Activated T-helper 1 cell treated with Interleukin-2 at 50 U/mL for 16 hours (primary cell): ENCODE results near the gene LMTK2.

Source experiments
- DNase-seq: peaks from one replicate; pipeline ENCODE4 v3.0.0-alpha.2; 2020; ENCODE audit warnings: low read depth

The LMTK2 gene

GRCh38 chr7:98234429-98235147 is 127.9 kb downstream of the LMTK2 start:
- DNase-seq, result no peak

GRCh38 chr7:98235901-98236300 is 129.2 kb downstream of the LMTK2 start:
- DNase-seq, result no peak

GRCh38 chr7:98236355-98237185 is 129.9 kb downstream of the LMTK2 start:
- DNase-seq, result no peak

DNA sequence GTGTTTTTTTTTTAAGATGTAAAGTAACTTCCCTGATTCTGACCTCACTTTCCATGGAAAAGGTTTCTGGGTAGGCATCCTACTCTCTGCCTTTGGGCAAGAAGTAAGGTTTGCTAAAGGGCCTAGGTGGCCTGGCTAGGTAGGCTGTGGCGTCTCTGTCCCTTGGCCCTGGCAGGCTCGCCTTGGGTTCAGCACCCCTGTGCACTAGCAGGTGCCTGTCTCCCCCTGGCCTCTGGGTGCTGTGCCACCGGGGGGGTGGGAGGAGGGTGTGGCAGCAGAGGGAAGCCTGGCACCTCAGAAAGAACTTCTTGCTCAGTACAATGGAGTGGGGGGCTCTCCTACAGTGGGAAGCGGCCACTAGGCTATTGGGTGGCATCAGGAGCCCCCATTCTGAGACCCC is 131.4 kb downstream of the LMTK2 start:
- DNase-seq, result no peak

- no peak for DNase-seq
Observed at GRCh38 chr7:98238976-98239375, 132.3 kb downstream of the LMTK2 start.

DNA sequence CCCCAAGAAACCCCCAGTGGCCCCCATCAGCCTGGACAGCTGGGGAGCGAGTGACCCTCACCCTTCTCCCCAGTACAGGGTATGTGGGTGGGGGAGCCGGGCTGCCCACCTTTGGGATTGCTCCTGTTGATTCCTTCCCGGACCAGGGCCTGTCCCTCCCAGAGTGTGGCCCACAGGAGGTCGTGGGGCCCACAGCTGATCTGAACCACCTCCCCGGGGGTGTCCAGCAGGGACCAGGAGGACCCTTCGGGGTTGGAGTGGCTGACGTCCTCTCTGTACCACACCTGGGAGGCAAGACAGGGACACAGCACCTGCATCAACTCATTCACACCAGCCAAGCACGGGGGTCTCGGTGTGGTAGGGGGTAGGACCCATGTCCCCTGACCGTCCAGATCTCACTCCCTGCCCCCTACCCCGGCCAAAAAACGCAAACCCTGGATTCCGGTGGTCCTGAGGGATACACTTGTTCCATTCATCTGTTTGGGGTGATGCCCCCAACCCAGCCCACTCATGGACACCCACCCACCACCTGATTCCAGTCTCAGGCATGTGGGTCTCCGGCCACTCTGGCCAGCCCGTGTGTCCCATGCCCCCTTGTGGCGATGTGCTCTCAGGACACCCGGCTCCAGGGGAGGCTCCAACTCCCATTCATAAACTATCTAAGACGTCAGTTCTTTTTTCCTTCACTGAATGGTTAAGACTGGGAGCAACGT is 134.5 kb downstream of the LMTK2 start:
- no peak for DNase-seq

DNA sequence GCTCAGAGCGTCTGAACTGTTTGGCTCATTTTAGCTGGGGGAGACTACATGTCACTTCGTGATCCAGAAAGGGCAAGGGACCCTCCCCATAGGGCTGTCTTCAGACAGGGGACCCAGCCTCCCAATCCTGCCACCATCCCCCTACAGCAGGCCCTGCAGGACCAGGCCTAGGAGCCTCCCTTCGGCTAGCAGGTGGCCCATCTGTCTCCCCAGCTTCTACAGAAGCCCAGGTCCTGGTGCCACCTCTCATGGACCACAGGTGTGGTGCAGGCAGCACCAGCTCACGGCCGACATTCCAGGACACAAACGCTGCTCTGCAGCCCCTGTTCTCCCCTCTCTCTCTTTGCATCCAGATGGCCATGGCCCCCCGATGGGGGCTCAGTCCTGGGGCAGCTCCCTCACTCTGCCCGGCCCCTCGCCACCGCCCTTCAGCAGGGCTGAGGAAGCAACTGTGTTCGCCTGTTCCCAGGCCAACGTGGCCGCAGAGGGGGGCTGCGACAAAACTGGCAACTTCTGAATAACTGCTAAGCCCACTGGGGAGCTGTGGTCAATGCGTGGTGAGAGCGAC is 135.1 kb downstream of the LMTK2 start:
- no peak for DNase-seq

DNA sequence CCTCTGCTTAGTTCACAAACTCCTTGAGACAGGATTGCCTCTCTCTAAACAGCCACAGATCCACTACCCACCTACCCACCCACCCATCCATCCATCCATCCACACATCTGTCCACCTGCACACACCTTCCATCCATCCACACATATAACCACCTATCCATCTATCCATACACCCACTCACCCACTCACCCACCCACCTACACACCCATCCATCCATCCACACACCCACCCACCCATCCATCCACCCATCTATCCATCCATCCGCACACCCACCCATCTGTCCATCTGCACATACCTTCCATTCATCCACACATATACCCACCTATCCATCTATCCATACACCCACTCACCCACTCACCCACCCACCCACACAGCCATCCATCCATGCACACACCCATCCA is 135.7 kb downstream of the LMTK2 start:
- DNase-seq, result no peak

GRCh38 chr7:98242934-98243333 is 136.3 kb downstream of the LMTK2 start:
- no peak for DNase-seq

DNA sequence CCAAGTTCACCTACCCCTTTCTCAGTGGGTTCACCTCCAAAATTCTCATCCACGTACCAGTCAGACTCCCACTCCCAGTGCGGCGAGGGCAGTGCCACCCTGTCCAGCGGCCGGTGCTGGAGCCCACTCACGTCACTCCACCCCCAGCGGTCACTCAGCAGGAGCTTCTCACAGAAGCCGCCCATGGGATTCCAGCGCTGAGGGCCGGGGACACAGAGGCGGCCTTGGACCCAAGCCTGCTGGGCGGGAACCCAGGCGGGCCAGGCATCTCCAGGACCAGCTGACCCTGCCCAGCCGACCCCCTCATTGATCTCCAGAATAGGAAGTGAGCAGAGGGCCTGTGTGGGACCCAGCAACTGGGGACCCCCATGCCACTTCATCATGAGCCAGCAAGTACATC is 138.2 kb downstream of the LMTK2 start:
- no peak for DNase-seq

GRCh38 chr7:98248156-98248555 is 141.5 kb downstream of the LMTK2 start:
- no peak for DNase-seq

DNA sequence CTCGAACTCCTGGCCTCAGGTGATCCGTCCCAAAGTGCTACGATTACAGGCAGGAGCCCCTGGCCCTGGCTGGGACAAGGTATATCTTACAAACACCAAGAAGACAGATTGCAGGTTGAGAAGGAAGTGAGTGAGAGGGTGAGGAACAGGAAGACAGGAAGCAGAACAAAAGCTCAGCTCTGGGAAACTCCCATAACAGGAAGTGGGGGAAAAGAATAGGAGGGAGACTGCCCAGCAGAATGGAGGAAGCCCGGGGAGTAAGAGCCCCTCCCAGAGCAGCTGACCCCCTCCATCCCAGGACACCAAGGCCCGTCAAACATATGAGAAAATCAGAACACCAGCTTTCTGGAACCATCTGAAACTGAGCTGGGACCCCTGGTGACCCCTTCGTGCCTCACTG is 142.4 kb downstream of the LMTK2 start:
- DNase-seq, result no peak

DNA sequence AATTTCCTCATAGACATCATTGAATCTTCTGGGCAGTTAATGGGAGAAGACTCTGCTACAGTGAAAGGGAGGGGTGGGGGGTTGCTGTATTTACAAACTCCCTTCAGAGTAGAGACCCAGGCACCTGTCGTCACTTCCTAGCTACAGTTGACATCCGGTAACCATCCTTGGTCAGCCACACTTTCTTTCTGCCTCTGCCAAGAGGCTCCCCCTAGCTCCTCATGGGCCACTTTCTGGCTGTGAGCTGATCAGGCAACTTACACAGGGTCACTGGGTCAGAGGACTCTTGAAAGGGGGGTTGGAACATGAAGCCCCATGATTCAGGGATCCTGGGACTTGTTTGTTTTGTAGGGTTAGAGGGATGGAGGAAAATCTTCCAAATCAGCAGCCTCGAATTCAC is 144.1 kb downstream of the LMTK2 start:
- DNase-seq, result peak; percentile 29

- peak; percentile 25 for DNase-seq
Observed at GRCh38 chr7:98251231-98251600, 144.6 kb downstream of the LMTK2 start.

GRCh38 chr7:98251601-98252424 is 145.2 kb downstream of the LMTK2 start, which contains the start of gene TECPR1:
TECPR1 (minus strand) TSS chr7:98252232; CDS start chr7:98246146, 6,086 bp downstream.
- peak; percentile 83 for DNase-seq

DNA sequence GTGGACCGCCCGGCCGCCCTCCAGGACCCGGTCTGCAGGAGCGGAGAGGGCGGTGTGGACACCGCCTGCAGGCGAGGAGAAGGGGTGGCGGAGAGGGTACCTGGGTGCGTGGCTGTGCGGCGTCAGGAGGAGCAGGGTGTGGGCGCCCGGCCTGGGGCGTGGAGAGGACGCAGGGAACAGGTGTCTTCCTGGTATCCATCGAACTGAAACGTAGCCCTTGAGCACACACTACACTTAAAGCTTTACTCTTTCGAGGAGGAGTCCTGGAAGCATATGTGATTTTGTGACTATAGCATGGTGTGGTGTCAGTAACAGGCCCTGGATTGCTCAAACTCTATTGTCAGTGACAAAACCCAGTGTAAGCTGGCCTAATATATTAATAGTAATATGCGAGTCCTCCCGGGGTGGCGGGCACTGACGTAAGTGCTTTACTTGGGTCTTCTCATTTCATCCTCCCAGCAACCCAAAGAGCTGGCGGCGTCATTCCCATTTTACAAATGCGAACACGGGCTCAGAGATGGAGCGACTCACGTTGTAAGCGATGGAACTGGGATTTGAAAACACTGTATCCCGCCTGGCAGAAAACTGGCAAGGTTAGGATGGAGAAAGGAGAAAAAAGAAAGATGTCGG is 145.9 kb downstream of the LMTK2 start:
- DNase-seq, result no peak

- DNase-seq, result no peak
Observed at GRCh38 chr7:98254516-98254915, 147.9 kb downstream of the LMTK2 start.

DNA sequence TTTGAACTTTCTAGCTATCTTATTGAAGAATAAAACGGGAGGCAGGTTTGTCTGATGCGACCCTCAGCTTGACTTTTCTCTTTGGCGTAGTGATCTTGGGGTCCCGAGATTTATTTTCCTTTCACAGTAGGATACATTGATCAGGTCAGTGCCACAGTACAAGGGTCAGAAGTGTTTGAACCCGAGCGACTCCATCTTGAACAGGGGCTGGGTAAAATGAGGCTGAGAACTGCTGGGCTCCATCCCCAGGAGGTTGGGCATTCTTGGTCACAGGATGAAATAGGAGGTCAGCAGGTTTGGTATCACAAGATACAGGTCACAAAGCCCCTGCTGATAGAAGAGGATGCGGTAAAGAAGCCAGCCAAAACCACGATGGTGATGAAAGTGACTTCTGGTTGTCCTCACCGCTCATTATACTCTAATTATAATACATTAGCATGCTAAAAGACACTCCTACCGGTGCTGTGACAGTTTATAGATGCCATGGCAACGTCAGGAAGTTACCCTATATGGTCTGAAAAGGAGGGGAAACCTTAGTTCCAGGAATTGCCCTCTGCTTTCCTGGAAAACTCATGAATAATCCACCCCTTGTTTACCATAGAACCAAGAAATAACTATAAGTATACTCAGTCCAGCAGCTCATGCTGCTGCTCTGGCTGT is 148.4 kb downstream of the LMTK2 start:
- no peak for DNase-seq

DNA sequence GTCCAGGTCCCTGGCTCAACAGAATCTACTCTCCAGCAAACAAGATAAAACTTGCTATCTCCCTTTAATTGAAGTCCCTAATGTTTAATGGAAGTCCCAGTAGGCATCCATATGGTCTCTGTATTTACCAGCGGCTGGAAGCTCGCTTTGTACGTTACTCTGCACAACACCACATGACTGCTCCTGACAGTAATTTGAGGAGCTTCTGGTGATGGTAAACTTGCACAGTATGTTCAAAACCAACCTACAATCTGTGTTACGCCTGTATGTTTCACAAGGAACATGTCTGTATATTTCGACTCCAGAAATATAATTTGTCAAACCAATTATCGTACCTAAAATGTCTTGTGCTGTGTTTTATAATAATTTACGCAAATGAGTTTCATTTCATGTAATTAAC is 149.8 kb downstream of the LMTK2 start:
- no peak for DNase-seq

DNA sequence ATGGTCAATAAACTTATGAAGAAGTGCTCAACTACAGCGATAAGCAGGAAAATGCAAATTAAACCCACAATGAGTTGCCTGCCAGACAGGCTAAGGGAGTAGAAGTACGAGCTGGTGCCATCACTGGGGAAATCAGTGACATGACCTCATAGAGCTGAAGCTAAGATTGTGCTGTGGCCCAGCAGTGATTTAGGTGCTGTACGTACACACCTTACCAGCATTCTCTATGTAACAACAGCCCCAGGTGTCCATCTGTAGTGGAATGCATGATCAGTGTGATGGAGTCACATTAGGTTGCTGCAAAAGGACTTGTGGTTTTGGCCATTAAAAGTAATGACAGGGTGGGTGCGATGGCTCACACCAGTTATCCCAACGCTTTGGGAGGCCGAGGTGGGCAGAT is 151.0 kb downstream of the LMTK2 start:
- DNase-seq, result no peak
